Gastroesophageal sphincter (tissue), 4 donors: ENCODE data around the gene KRTAP5-3. TPM values are rescaled to one million over a fixed set of nuclear protein-coding genes. Genes with fewer than 3 reads are reported as not detected.
"Not testable (repeated sequence)": the region's sequence is repeated elsewhere in the genome, so short reads cannot be mapped to it uniquely, and the experiment has no call there.

Source experiments
- ATAC-seq: fragments of 150-250 bp; one replicate; pipeline ENCODE4 v1.9.1; 2016; ENCODE audit warnings: mild to moderate bottlenecking, moderate library complexity
- H3K27ac ChIP-seq, 4 donors: fragments of 200-600 bp; sonication (generic) in 3 of 4; 1 replicate in 3 of 4; 2 replicates in 1 of 4; pipeline ENCODE4 v1.5.1; 2016 to 2019
- H3K27me3 ChIP-seq: fragments of 200-600 bp; sonication (generic); one replicate; pipeline ENCODE4 v1.5.1; 2019
- H3K36me3 ChIP-seq, 2 donors: fragments of 200-600 bp; sonication (generic); one replicate each; pipeline ENCODE4 v1.5.1; 2019; ENCODE audit warnings: control low read depth in 1 of 2
- H3K4me1 ChIP-seq, 3 donors: fragments of 200-600 bp; sonication (generic); 1 replicate in 2 of 3; 2 replicates in 1 of 3; pipeline ENCODE4 v1.5.1; 2016 to 2019; ENCODE audit warnings: control low read depth in 2 of 3
- H3K4me3 ChIP-seq, 2 donors: fragments of 200-600 bp; sonication (generic); one replicate each; pipeline ENCODE4 v1.5.1; 2019; ENCODE audit warnings: mild to moderate bottlenecking in 1 of 2, moderate library complexity in 1 of 2
- H3K9me3 ChIP-seq, 3 donors: fragments of 200-600 bp; sonication (generic); one replicate each; pipeline ENCODE4 v1.5.1; 2017 to 2019; ENCODE audit warnings: control low read depth in 2 of 3
- CTCF ChIP-seq, 4 experiments: fragments of 200-600 bp in 2 of 4; fragments of 450-650 bp in 2 of 4; sonication (generic) in 1 of 4; IDR thresholded peaks; one replicate each; pipeline ENCODE4 v1.5.1; 2017 to 2019; ENCODE audit warnings: antibody characterized with exemption in 4 of 4, mild to moderate bottlenecking in 2 of 4, moderate library complexity in 2 of 4
- EP300 ChIP-seq: sonication (generic); formaldehyde crosslinking; IDR thresholded peaks from one replicate; pipeline ENCODE4 v1.6.1; 2017; ENCODE audit warnings: antibody characterized with exemption, mild to moderate bottlenecking
- POLR2A ChIP-seq, 2 donors: fragments of 450-650 bp; IDR thresholded peaks; one replicate each; pipeline ENCODE4 v1.6.1; 2017; ENCODE audit warnings: antibody characterized with exemption in 2 of 2, mild to moderate bottlenecking in 2 of 2, moderate library complexity in 1 of 2
- POLR2AphosphoS5 ChIP-seq: sonication (generic); formaldehyde crosslinking; IDR thresholded peaks from one replicate; pipeline ENCODE4 v1.6.1; 2017; ENCODE audit warnings: antibody characterized with exemption
- WGBS, 2 donors: methylation state at CpG; one replicate each; pipeline ENCODE4 v1.1.5; 2018; ENCODE audit warnings: low coverage in 1 of 2; 5-methylcytosine and 5-hydroxymethylcytosine counted together
- total RNA-seq, 4 donors: library from RNA; depleted of rRNA; stranded (reverse); fragments of >200 nt; gene quantifications; one replicate each; pipeline ENCODE4 v1.1.0, GENCODE V29; 2016

Gene KRTAP5-3
- total RNA-seq, 4 donors from 2014 or later, result not detected

GRCh38 chr11:1597331-1597993, 10.8 kb downstream of the KRTAP5-3 start:
- 77% methylated on average over 5 of the region's 10 CpGs; no CpG with 5 or more reads in 1 of the 2 donors for WGBS, 2 donors
- H3K4me1 ChIP-seq, result no peaks in the 10 kb centered on the region
- no peak for ATAC-seq
- no peaks in the 10 kb centered on the region for H3K9me3 ChIP-seq
- no peaks in the 10 kb centered on the region for H3K36me3 ChIP-seq
- H3K27me3 ChIP-seq, result peaks cover 76% of the 10 kb centered on the region
- no peak overlapping the region for H3K27ac ChIP-seq
- no peak for TF ChIP-seq POLR2A (IDR thresholded peaks at IDR 0.05)
- TF ChIP-seq EP300, result no peak
- H3K4me3 ChIP-seq, result no peak overlapping the region

- H3K27me3 ChIP-seq, result peaks cover 71% of the 10 kb centered on the region
- not testable (repeated sequence) for H3K9me3 ChIP-seq, H3K4me3 ChIP-seq, H3K4me1 ChIP-seq, H3K36me3 ChIP-seq, H3K27ac ChIP-seq
- ATAC-seq, result peak; percentile 25
- 47 to 80% methylated on average over 2 to 5 of the region's 19 CpGs for WGBS, 2 donors
These were observed 11.6 kb downstream of the KRTAP5-3 start for GRCh38 chr11:1596576-1597121.

GRCh38 chr11:1595994-1596575, 12.2 kb downstream of the KRTAP5-3 start:
- 31 to 42% methylated on average over 7 to 11 of the region's 11 CpGs for WGBS, 2 donors
- H3K4me3 ChIP-seq, H3K27ac ChIP-seq, H3K9me3 ChIP-seq, H3K36me3 ChIP-seq, ATAC-seq, H3K4me1 ChIP-seq: not testable (repeated sequence)
- H3K27me3 ChIP-seq, result peaks cover 66% of the 10 kb centered on the region

- TF ChIP-seq POLR2A (IDR thresholded peaks at IDR 0.05), result no peak
- TF ChIP-seq EP300, result no peak
- no peak for TF ChIP-seq CTCF (IDR thresholded peaks at IDR 0.05)
- no peak for TF ChIP-seq POLR2AphosphoS5
These were observed 15.6 kb downstream of the KRTAP5-3 start for GRCh38 chr11:1592628-1593027.

GRCh38 chr11:1589996-1590395, 18.3 kb downstream of the KRTAP5-3 start:
- no peaks in the 10 kb centered on the region for H3K36me3 ChIP-seq
- no peak overlapping the region for H3K4me3 ChIP-seq
- ATAC-seq, result no peak
- no peaks in the 10 kb centered on the region for H3K9me3 ChIP-seq
- WGBS, 2 donors, result 87% methylated on average over 4 of the region's 6 CpGs; no CpG with 5 or more reads in 1 of the 2 donors
- H3K4me1 ChIP-seq, result no peaks in the 10 kb centered on the region
- peaks cover 26% of the 10 kb centered on the region for H3K27me3 ChIP-seq
- TF ChIP-seq POLR2A (IDR thresholded peaks at IDR 0.05) (no peak), EP300 (no peak), CTCF (IDR thresholded peaks at IDR 0.05) (no peak), POLR2AphosphoS5 (no peak)
- no peak overlapping the region for H3K27ac ChIP-seq

More at GRCh38 chr11:1592628-1593027, 15.6 kb downstream of the KRTAP5-3 start:
- ATAC-seq, result no peak
- no peaks in the 10 kb centered on the region for H3K36me3 ChIP-seq
- no peak overlapping the region for H3K4me3 ChIP-seq
- H3K27ac ChIP-seq, result no peak overlapping the region
- no peaks in the 10 kb centered on the region for H3K4me1 ChIP-seq
- H3K27me3 ChIP-seq, result peaks cover 53% of the 10 kb centered on the region
- H3K9me3 ChIP-seq, result no peaks in the 10 kb centered on the region
- 38 to 56% methylated on average over 9 of the region's 9 CpGs for WGBS, 2 donors

GRCh38 chr11:1589191-1589963, 18.9 kb downstream of the KRTAP5-3 start:
- not testable (repeated sequence) for H3K4me1 ChIP-seq, H3K4me3 ChIP-seq, H3K9me3 ChIP-seq, ATAC-seq, H3K27ac ChIP-seq, H3K36me3 ChIP-seq
- WGBS, 2 donors, result 38 to 52% methylated on average over 3 to 6 of the region's 10 CpGs
- H3K27me3 ChIP-seq, result peaks cover 27% of the 10 kb centered on the region
